SH-SY5Y (cell line): Measurements from ENCODE around the gene APBB1.

ENCODE experiments used
- GATA2 ChIP-seq: IDR thresholded peaks from 2 replicates; pipeline ENCODE4 v1.6.1; 2011; ENCODE audit warnings: mild to moderate bottlenecking, low read depth, low read length
- GATA3 ChIP-seq: IDR thresholded peaks from 2 replicates; pipeline ENCODE4 v1.6.1; 2011; ENCODE audit warnings: low read depth, mild to moderate bottlenecking, low read length, moderate library complexity

The APBB1 gene

DNA sequence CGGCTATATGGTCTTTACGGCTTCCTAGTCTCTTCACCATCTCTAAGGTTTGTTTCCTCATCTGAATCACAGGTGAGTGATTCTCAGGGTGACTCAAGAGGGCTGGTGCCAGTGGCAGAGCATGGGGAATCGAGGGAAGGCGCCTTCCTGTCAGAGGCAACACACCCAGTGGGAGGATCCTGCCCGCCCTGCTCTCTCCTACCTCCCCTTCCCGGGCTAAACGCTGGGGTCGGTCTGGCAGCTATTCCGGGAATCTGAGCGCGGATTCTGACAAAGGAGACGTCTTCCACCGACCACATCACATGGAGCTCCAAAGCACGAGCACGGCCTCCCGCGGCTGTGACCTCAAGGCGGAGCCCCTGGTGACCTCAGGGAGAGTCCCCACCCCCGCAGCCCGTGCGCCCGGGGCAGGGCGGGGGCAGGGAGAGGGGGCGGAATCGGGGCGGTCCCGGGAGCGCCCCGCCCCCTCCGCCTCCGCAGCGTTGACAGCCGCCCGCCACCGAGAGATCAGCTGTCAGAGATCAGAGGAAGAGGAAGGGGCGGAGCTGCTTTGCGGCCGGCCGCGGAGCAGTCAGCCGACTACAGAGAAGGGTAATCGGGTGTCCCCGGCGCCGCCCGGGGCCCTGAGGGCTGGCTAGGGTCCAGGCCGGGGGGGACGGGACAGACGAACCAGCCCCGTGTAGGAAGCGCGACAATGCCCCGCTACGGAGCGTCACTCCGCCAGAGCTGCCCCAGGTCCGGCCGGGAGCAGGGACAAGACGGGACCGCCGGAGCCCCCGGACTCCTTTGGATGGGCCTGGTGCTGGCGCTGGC is 28.8 kb downstream of the APBB1 start, which contains the start of gene SMPD1:
TSS of gene SMPD1 (plus strand) at position 570 of the 813 bp plus-strand sequence. CDS start at position 695, 125 bp downstream.
- TF ChIP-seq GATA3 = no peak
- TF ChIP-seq GATA2 = no peak

DNA sequence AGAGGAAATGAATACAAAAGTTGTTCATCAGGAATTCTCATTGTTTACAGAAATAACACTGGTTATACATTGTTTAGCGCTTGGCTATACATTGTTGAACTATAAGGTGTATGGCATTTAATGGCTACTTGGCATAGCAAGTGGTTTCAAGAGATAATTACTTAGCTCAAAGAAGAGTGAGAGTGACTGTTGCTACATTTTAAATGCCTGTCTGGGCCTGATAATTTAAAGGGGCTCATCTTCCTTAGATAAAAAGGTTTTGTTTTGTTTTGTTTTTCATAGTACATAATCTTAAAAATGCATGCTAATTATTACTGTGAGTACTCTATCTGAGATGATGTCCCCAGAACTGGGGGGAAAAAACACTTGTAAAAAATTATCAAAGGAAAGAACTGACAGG is 30.1 kb downstream of the APBB1 start:
- TF ChIP-seq GATA3 = no peak
- TF ChIP-seq GATA2 = no peak

DNA sequence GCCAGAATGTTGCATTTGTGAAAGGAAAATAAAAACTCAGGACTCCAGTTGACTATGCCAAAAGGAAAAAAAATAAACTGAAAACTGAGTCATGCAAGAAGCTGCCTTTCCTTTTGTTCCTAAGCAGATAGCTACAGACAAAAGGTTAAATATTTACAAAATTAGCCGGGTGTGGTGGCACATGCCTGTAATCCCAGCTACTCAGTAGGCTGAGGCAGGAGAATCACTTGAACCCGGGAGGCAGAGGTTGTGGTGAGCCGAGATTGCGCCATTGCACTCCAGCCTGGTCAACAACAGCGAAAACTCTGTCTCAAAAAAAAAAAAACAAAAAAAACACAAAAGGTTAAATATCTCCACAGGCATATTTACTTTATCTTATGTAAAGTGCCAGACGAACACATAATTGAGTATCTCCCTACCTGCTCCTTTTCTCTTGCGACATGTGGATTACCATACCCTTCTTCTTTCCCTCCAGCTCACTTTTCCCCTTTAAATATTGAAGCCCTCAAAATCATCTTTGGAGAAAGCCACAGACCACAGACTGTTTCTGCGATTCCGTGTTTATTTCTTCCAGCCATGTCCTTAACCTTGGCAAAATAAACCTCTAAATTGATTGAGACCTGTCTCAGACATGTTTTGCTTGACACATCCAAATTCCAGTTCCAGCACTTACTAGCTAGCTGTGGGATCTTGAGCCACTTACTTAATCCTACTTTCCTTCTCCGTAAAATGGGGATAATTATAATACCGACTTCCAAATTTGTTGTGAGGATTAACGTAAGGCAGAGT is 30.9 kb downstream of the APBB1 start:
- TF ChIP-seq GATA3 (no peak), GATA2 (no peak)

DNA sequence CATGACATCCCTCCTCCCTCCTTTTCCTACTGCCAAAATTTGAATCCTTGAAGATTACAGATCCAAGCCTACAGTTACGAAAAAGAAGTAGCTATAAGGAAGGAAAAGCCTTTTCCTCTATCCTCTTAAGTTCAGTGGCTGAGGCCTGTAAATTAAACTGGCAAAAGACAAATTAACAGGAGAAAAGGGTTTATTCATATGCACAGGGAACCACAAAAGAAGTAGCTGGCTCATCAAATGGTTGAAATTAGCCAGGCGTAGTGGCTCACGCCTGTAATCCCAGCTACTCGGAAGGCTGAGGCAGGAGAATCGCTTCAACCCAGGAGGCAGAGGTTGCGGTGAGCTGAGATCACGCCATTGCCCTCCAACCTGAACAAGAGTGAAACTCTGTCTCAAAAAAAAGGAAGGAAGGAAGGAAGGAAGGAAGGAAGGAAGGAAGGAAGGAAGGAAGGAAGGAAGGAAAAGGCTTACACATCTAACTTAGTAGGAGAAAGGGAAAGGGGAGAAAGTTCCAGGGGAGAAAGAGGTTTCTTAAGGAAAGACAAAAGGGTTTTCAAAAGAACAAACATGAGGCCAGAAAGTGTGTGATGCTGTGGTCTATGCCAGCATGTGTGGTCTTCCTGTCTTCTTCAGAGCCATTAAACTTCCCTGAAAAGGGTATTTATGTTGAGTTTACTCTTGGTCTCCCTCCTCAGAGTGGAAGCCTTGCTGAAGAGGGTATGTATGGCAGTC is 33.7 kb downstream of the APBB1 start:
- TF ChIP-seq GATA2 (no peak), GATA3 (no peak)

DNA sequence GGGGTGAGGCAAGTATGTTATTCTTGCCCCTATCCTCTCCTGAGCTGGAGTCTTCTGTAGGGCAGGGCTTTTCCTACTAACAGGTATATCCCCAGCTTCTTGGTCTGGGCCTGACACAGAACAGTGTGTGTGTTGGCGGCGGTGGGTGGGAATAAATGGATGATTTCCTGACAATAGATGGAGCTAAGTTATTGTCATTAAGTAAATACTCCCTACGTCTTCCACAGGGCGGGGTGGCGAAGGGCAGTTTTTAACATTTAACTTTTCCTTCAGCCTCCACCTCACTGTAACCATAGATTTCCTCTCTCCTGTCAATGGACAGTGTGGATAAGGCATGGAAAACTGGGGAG is 40.3 kb downstream of the APBB1 start:
- TF ChIP-seq GATA2 (no peak), GATA3 (no peak)

DNA sequence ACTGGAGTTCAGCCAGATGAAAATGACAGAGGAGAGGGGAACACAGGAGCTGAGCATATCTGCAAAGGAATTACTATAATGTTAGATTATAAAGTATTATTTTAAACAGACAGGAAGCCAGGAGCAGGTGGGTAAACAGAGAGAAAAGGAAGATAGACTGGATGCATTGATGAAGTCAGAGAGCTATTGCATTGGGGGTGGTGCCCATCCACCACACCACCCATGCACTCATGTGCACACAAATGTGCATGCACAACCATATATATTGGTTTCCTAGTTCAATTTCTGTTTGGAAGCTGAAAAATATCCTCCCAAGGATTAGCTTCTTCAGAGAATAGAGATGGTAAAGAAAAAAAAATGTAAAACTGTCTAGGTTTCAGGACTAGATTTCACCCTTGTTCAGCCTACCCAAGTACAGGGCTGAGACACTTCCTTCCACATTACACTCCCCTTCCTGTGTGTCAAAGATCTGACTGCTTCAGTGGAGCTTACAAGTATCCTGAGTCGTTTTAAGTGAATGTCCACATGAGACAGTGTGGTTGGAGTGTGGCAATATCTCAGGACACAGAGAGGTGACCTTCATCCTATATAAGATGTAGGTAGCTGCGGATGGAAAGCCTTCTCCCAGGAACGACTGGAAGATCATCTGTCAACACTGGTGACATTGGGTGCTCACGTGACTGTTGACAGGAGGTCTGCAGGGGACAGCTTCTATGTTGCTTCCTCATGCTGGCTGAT is 40.8 kb downstream of the APBB1 start:
- no peak for TF ChIP-seq GATA2
- TF ChIP-seq GATA3 = no peak

DNA sequence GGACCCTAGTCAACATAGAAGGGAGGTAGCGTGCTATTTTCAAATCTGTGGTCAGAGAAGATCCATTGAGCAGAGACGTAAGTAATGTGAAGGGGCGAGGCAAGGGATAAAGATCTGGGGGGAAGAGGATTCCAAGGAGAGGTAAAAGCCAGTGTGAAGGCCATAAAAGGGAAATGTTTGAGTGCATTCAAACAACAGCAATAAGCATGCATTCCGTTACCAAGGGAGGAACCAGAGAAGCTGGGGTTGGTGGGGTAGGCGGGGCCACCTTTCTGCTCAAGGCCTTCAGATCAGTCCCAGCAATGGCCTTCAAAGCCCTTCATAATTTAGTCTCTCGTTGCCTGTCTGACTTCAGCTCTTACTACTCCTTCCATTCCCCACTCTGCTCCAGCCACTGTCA is 47.1 kb downstream of the APBB1 start:
- TF ChIP-seq GATA3 (no peak), GATA2 (no peak)

DNA sequence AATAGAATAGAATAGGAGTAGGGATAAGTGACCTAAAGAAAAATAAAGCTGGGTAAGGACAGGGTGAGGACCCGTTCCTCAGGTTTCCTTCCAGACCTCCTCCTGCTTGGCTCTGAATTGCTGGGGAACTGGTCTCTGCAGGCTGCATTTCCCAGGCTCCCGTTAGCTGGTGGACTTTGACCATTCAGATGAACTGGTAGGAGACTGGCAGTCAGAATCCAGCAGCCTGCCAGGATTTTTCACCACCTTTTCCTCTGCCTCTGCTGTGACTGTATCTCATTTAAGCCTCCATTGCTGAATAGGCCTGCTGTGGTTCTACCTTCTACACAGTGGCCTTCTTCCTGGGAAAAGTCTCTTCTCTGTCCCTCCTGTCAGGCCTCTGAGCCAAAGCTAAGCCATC is 53.2 kb downstream of the APBB1 start:
- no peak for TF ChIP-seq GATA3
- TF ChIP-seq GATA2 = no peak

DNA sequence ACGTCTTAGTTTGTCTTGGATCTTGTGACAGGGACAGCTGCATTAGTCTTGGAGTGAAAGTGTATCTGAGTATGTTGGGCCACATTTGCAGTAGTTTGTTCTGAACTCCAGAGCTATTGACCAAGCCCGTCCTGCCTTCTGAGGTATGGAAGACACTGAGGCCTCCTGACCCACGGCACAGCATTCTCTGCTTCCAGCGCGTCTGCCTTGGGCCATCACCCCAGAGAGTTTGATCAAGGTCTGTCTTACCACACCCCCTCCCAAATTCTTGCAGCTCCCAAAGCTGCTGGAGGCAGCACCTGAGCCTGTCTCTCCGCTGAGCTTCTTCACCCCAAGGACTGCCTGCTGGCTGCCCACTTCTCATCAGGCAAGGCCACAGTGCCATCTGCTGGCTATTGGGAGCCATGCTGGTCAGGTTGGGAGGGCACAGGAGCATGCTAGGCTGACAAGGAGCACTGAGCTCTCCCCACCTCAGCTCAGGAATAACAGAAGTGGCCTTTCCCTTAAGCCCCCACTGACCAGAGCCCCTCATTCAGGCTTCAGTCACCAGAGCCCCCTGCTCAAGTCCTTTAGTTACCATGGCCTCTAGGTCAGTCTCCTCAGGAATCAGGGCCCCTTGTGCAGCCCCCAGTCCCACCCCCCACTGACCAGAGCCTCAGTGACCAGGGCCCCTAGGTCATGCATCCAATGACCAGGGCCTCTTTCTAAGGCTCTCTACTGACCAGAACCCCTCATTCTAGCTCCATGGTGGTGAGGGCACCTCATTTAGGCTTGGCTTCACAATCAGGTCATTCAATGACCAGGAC is 55.8 kb downstream of the APBB1 start:
- TF ChIP-seq GATA2 (no peak), GATA3 (no peak)

DNA sequence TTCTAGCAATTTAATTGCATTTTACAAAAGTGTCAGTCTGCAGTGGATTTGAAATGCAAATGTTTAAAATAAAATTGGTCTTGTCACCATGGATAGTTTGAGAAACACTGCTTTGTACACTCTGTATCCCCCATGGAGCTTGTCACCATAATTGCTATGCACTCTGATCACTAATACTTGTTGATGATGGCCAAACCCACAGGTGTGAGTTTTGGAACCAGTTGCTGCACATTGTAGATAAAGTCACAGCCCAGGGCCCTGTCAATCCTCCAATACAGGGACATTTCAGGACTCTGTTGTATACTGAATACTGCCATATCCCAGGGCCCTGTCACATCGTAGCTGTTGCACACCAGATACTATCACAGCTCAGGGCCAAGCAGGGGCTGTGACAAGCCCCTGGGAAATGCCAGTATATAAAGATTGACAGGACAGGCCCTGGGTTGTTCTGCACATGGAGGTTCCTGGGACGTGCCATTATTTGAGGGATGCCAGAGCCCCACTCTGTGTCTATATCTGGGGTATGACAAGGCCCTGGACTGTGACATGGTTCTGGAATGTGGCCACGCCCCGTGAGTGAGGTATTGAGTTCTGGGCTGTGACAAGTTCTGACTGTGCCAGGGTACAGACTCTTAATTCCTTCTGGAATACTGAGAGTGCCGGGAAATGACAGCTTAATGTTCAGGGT is 56.6 kb downstream of the APBB1 start:
- no peak for TF ChIP-seq GATA2

DNA sequence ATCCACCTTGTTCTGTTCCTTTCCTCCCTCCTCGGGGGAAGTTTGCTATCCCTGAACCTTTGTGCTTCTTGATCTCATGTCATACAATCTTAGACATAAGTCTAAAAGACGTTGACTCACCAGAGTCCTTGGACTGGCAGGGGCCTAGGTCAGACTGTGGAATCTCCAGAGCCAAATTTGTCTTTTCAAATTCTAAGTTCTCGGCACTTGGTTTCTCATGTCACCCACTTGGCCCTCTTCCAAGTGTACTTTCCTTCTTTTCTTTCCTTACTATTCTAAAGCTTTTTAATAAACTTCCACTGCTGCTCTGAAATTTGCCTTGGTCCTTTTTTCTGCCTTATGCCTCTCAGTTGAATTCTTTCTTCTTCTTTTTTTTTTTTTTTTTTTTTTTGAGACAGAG is 58.7 kb downstream of the APBB1 start:
- TF ChIP-seq GATA3 (no peak), GATA2 (no peak)

DNA sequence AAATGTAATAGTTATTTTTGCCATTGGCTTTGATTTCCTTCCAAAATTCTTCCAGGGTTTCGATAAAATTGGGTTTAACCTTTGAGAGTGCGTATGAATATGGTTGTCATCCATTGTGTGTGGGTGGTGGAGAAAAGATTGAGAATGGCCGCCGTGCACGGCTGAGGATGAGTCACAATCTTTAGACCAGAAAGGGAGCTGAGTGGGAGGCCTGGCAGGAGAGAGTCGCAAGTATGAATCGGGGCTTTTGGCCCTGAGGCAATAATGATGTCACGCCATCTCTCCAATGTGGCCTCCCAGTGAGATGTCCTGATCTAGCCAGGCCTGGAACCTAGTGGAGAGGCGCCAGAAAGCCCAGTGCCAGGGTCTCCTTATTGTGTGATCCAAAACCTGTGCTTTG is 61.7 kb downstream of the APBB1 start:
- no peak for TF ChIP-seq GATA3
- TF ChIP-seq GATA2 = no peak
